ENCODE data around the gene NFATC4. TPM values are rescaled to one million over a fixed set of nuclear protein-coding genes. Genes with fewer than 3 reads are reported as not detected.

Gene NFATC4
- total and polyA plus RNA-seq, 2 experiments from 2014 or later = 84.8 to 96.9 TPM

DNA sequence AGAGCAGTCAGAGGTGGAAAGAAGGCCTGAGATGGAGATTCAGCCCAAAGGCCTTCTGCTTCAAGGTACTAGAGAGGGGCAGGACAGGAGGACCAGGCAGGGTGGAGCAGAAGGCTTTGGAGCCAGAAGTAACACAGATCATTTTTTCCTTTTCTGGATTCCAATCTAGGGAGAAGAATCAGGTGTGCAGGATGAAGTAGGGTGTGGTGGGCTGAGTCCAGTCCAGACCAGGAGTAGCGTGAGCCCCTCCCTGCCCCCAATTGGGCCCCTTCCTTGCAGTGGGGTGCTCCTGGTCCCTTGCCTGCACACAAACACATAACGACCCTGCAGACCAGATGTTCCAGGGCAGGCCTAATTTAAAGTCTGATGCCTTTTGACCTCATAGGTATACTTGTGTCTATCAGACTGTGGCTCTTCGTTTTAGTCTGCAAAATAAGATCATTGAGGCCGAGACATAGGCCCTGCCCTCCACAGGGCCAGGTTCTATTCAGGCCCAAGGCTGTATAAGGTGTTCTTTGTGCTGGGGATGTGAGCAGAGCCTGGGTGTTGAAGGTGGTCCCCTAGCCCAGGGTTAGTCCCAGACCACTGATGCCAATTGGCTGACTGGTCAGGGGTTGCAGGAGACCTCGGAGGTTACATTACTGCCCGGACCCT lies 29.8 kb downstream of the NFATC4 start:
- H3K79me2 ChIP-seq (ENCODE audit: insufficient read depth) = no peaks in the 10 kb centered on the region
- 92% methylated on average over 6 of the region's 6 CpGs for WGBS, 2 experiments (ENCODE audit: low coverage in 1 of 2, low lambda C conversion rate in 2 of 2, missing lambda C conversion rate in 2 of 2)
- in situ Hi-C loops (cut with MboI) = no loop called here
- H3K9ac ChIP-seq = no peak overlapping the region
- no peak overlapping the region for H3K4me2 ChIP-seq (ENCODE audit: unreplicated experiment)
- peaks cover under 1% of the 10 kb centered on the region; the same call in 1 of the 2 replicates for H3F3A ChIP-seq (ENCODE audit: insufficient read depth)
- H2AFZ ChIP-seq = no peak overlapping the region
- peaks cover 9% of the 10 kb centered on the region; the same call in 1 of the 2 replicates for H3K4me1 ChIP-seq (ENCODE audit: insufficient read depth)
- no peaks in the 10 kb centered on the region for H4K20me1 ChIP-seq (ENCODE audit: insufficient read depth)
- no peaks in the 10 kb centered on the region for H3K9me2 ChIP-seq (ENCODE audit: insufficient read depth)
- no peak overlapping the region for H3K27ac ChIP-seq
- no peaks in the 10 kb centered on the region for H3K9me3 ChIP-seq (ENCODE audit: low read depth)
- H3K27me3 ChIP-seq (replicated peaks; ENCODE audit: insufficient read depth) = no peaks in the 10 kb centered on the region
- no peak for DNase-seq
- H3K36me3 ChIP-seq (ENCODE audit: low read depth) = no peaks in the 10 kb centered on the region
- TF ChIP-seq EZH2phosphoT487 (IDR thresholded peaks at IDR 0.05; ENCODE audit: insufficient read depth, low read depth) = no peak
- no peak for TF ChIP-seq EZH2 (IDR thresholded peaks at IDR 0.05; ENCODE audit: insufficient read depth, poor library complexity, severe bottlenecking)
- H3K4me3 ChIP-seq = no peak overlapping the region

- 27 to 41% methylated on average over 2 to 7 of the region's 7 CpGs for WGBS, 2 experiments (ENCODE audit: low coverage in 1 of 2, low lambda C conversion rate in 2 of 2, missing lambda C conversion rate in 2 of 2)
- no peak overlapping the region for H3K27ac ChIP-seq
- no peaks in the 10 kb centered on the region for H3K9me3 ChIP-seq (ENCODE audit: low read depth)
- H3K4me1 ChIP-seq (ENCODE audit: insufficient read depth) = peaks cover 11% of the 10 kb centered on the region
- no peaks in the 10 kb centered on the region for H3K27me3 ChIP-seq (replicated peaks; ENCODE audit: insufficient read depth)
- H3K4me2 ChIP-seq (ENCODE audit: unreplicated experiment) = peak overlapping the region; percentile 24
- H4K20me1 ChIP-seq (ENCODE audit: insufficient read depth) = no peaks in the 10 kb centered on the region
- H3K79me2 ChIP-seq (ENCODE audit: insufficient read depth) = no peaks in the 10 kb centered on the region
- H2AFZ ChIP-seq = no peak overlapping the region
- in situ Hi-C loops (cut with MboI) = no loop called here
- DNase-seq = no peak
- H3F3A ChIP-seq (ENCODE audit: insufficient read depth) = peaks cover 5% of the 10 kb centered on the region
- H3K9me2 ChIP-seq (ENCODE audit: insufficient read depth) = no peaks in the 10 kb centered on the region
- H3K9ac ChIP-seq = no peak overlapping the region
- TF ChIP-seq EZH2 (IDR thresholded peaks at IDR 0.05; ENCODE audit: insufficient read depth, poor library complexity, severe bottlenecking) = no peak
- no peak for TF ChIP-seq EZH2phosphoT487 (IDR thresholded peaks at IDR 0.05; ENCODE audit: insufficient read depth, low read depth)
- H3K36me3 ChIP-seq (ENCODE audit: low read depth) = no peaks in the 10 kb centered on the region
- H3K4me3 ChIP-seq = no peak overlapping the region
These were observed 30.3 kb downstream of the NFATC4 start for GRCh38 chr14:24398293-24398652.

- peak; percentile 58 for DNase-seq
- TF ChIP-seq EZH2 (IDR thresholded peaks at IDR 0.05; ENCODE audit: insufficient read depth, poor library complexity, severe bottlenecking) = no peak
- no peak for TF ChIP-seq EZH2phosphoT487 (IDR thresholded peaks at IDR 0.05; ENCODE audit: insufficient read depth, low read depth)
- H3K4me1 ChIP-seq (ENCODE audit: insufficient read depth) = peaks cover 17% of the 10 kb centered on the region
- H3K36me3 ChIP-seq (ENCODE audit: low read depth) = no peaks in the 10 kb centered on the region
- H3F3A ChIP-seq (ENCODE audit: insufficient read depth) = peaks cover 11% of the 10 kb centered on the region
- H4K20me1 ChIP-seq (ENCODE audit: insufficient read depth) = no peaks in the 10 kb centered on the region
- H3K27ac ChIP-seq = no peak within 1 kb of the TSS
- H3K9ac ChIP-seq = peak within 1 kb of the TSS; percentile 61
- H3K27me3 ChIP-seq (replicated peaks; ENCODE audit: insufficient read depth) = no peaks in the 10 kb centered on the region
- in situ Hi-C loops (cut with MboI) = no loop called here
- no peaks in the 10 kb centered on the region for H3K79me2 ChIP-seq (ENCODE audit: insufficient read depth)
- H3K4me3 ChIP-seq = peak within 1 kb of the TSS; percentile 76
- peak within 1 kb of the TSS; percentile 81 for H2AFZ ChIP-seq
- H3K9me2 ChIP-seq (ENCODE audit: insufficient read depth) = no peaks in the 10 kb centered on the region
- 1 to 4% methylated on average over 21 to 52 of the region's 57 CpGs for WGBS, 2 experiments (ENCODE audit: low coverage in 1 of 2, low lambda C conversion rate in 2 of 2, missing lambda C conversion rate in 2 of 2)
- H3K4me2 ChIP-seq (ENCODE audit: unreplicated experiment) = peak within 1 kb of the TSS; percentile 77
- no peaks in the 10 kb centered on the region for H3K9me3 ChIP-seq (ENCODE audit: low read depth)
These were observed 30.9 kb downstream of the NFATC4 start, which contains the start of gene NYNRIN for GRCh38 chr14:24398653-24399446. TSS of gene NYNRIN (plus strand) at chr14:24399003. CDS start at chr14:24399247, 244 bp downstream.

GRCh38 chr14:24399447-24399822 lies 31.5 kb downstream of the NFATC4 start:
- no peaks in the 10 kb centered on the region for H3K9me3 ChIP-seq (ENCODE audit: low read depth)
- no peak overlapping the region for H3K27ac ChIP-seq
- H3K79me2 ChIP-seq (ENCODE audit: insufficient read depth) = no peaks in the 10 kb centered on the region
- H3K9me2 ChIP-seq (ENCODE audit: insufficient read depth) = no peaks in the 10 kb centered on the region
- whole genome bisulfite sequencing, 2 experiments (ENCODE audit: low coverage in 1 of 2, low lambda C conversion rate in 2 of 2, missing lambda C conversion rate in 2 of 2) = 6 to 21% methylated on average over 8 of the region's 8 CpGs
- peak overlapping the region; percentile 77 for H3K4me2 ChIP-seq (ENCODE audit: unreplicated experiment)
- H2AFZ ChIP-seq = peak overlapping the region; percentile 81
- H3K36me3 ChIP-seq (ENCODE audit: low read depth) = no peaks in the 10 kb centered on the region
- H3K4me1 ChIP-seq (ENCODE audit: insufficient read depth) = peaks cover 18% of the 10 kb centered on the region
- no peaks in the 10 kb centered on the region for H4K20me1 ChIP-seq (ENCODE audit: insufficient read depth)
- peak overlapping the region; percentile 61 for H3K9ac ChIP-seq
- in situ Hi-C loops (cut with MboI) = no loop called here
- no peaks in the 10 kb centered on the region for H3K27me3 ChIP-seq (replicated peaks; ENCODE audit: insufficient read depth)
- no peak for TF ChIP-seq EZH2 (IDR thresholded peaks at IDR 0.05; ENCODE audit: insufficient read depth, poor library complexity, severe bottlenecking)
- TF ChIP-seq EZH2phosphoT487 (IDR thresholded peaks at IDR 0.05; ENCODE audit: insufficient read depth, low read depth) = no peak
- H3F3A ChIP-seq (ENCODE audit: insufficient read depth) = peaks cover 12% of the 10 kb centered on the region
- peak; percentile 21 for DNase-seq
- H3K4me3 ChIP-seq = peak overlapping the region; percentile 76
